HCT116 (cell line): ENCODE measurements around the gene SNORC. TPM values are rescaled to one million over a fixed set of nuclear protein-coding genes. Genes with fewer than 3 reads are reported as not detected.

ENCODE experiments used
- ATAC-seq: fragments of 200-7000 bp; cut with Tn5 transposase; 2 replicates; pipeline ENCODE4 v1.9.1; 2020; ENCODE audit warnings: mild to moderate bottlenecking, moderate library complexity
- BruUV-seq: library from RNA; stranded (reverse); fragments of 400-500 nt; replicated peaks from 2 replicates; lab custom pipeline; 2021; lab: Mats Ljungman, UMichigan
- CTCF ChIA-PET: fragments of 300-600 bp; sonication (Branson Sonifier 250); formaldehyde crosslinking; loops from one replicate; lab custom pipeline; 2021; ENCODE audit warnings: antibody characterized with exemption; lab: Charles Lee
- POLR2A ChIA-PET: fragments of 300-600, 350-600 bp; sonication (Branson Sonifier 250); formaldehyde crosslinking; loops from one replicate; lab custom pipeline; 2021; ENCODE audit warnings: antibody characterized with exemption; lab: Charles Lee
- RAD21 ChIA-PET, 2 experiments: fragments of 300-600 bp; sonication (Branson Sonifier 250); formaldehyde crosslinking; loops; one replicate each; lab custom pipeline; 2023; ENCODE audit warnings: low total read pairs in 2 of 2; ENCODE audit not compliant: uncharacterized antibody in 2 of 2, unreplicated experiment in 2 of 2, low non-redundant PET in 1 of 2; lab: Charles Lee
- DNase-seq: peaks from one replicate; pipeline ENCODE4 v3.0.0-alpha.2; 2010; ENCODE audit warnings: low read depth, low spot score
- H2AFZ ChIP-seq: fragments of 200-600 bp; shearing (Covaris generic), sonication (generic); 2 replicates; pipeline ENCODE4 v1.6.1; 2017; ENCODE audit warnings: low read depth, mixed run types, mixed read lengths, antibody characterized with exemption, low read length; ENCODE audit not compliant: poor library complexity, severe bottlenecking
- H3K27ac ChIP-seq: 2 replicates; pipeline ENCODE4 v1.5.1; 2012; ENCODE audit warnings: low read depth, low read length
- H3K27me3 ChIP-seq: fragments of 200-600 bp; sonication (generic); 2 replicates; pipeline ENCODE4 v1.6.1; 2016; ENCODE audit warnings: mixed run types, low read length, mixed read lengths; ENCODE audit not compliant: insufficient read depth
- H3K36me3 ChIP-seq, 2 experiments: fragments of 200-500 bp in 1 of 2; fragments of 200-600 bp in 1 of 2; sonication (Bioruptor generic) in 1 of 2; sonication (generic) in 1 of 2; 2 replicates each; pipeline versions ENCODE4 v1.5.1 to v1.6.1; 2014 to 2016; ENCODE audit warnings: low read length in 2 of 2, inconsistent platforms in 1 of 2, mixed read lengths in 1 of 2, mixed run types in 1 of 2; ENCODE audit not compliant: insufficient read depth in 2 of 2, control insufficient read depth in 1 of 2
- H3K4me1 ChIP-seq, 2 experiments: fragments of 200-600 bp in 1 of 2; sonication (generic) in 1 of 2; 2 replicates each; pipeline versions ENCODE4 v1.5.1 to v1.6.1; 2012 to 2017; ENCODE audit warnings: low read length in 2 of 2, inconsistent platforms in 1 of 2, mild to moderate bottlenecking in 1 of 2, mixed read lengths in 1 of 2, mixed run types in 1 of 2, moderate library complexity in 1 of 2; ENCODE audit not compliant: insufficient read depth in 2 of 2, control insufficient read depth in 1 of 2
- H3K4me2 ChIP-seq: fragments of 200-600 bp; sonication (generic); 2 replicates; pipeline ENCODE4 v1.6.1; 2017; ENCODE audit warnings: mixed run types, low read length, mixed read lengths
- H3K4me3 ChIP-seq, 2 experiments: fragments of 200-600 bp in 1 of 2; sonication (generic) in 1 of 2; replicated peaks in 1 of 2; 2 replicates each; pipeline ENCODE4 v1.5.1; 2011 to 2016; ENCODE audit warnings: low read length in 2 of 2, control low read depth in 1 of 2, low read depth in 1 of 2, mild to moderate bottlenecking in 1 of 2, mixed read lengths in 1 of 2, mixed run types in 1 of 2
- H3K79me2 ChIP-seq: fragments of 200-600 bp; sonication (generic); 2 replicates; pipeline ENCODE4 v1.6.1; 2017; ENCODE audit warnings: mild to moderate bottlenecking, mixed run types, low read length, moderate library complexity, mixed read lengths; ENCODE audit not compliant: insufficient read depth
- H3K9ac ChIP-seq: fragments of 200-600 bp; sonication (generic); 2 replicates; pipeline ENCODE4 v1.6.1; 2016; ENCODE audit warnings: low read length, mixed read lengths
- H3K9me2 ChIP-seq: fragments of 200-600 bp; sonication (generic), shearing (Covaris generic); 2 replicates; pipeline ENCODE4 v1.6.1; 2017; ENCODE audit warnings: mixed run types, mild to moderate bottlenecking, moderate library complexity; ENCODE audit not compliant: insufficient read depth
- H3K9me3 ChIP-seq, 2 experiments: fragments of 200-500 bp in 1 of 2; fragments of 200-600 bp in 1 of 2; sonication (Bioruptor generic) in 1 of 2; sonication (generic) in 1 of 2; 2 replicates each; pipeline ENCODE4 v1.6.1; 2014 to 2017; ENCODE audit warnings: low read length in 2 of 2, mixed read lengths in 2 of 2, inconsistent platforms in 1 of 2, low read depth in 1 of 2, mild to moderate bottlenecking in 1 of 2, mixed run types in 1 of 2, moderate library complexity in 1 of 2; ENCODE audit not compliant: control insufficient read depth in 1 of 2, insufficient read depth in 1 of 2
- H4K20me1 ChIP-seq: fragments of 200-600 bp; sonication (generic), shearing (Covaris generic); 2 replicates; pipeline ENCODE4 v1.6.1; 2017; ENCODE audit warnings: mixed run types, mild to moderate bottlenecking, moderate library complexity; ENCODE audit not compliant: insufficient read depth
- ATF3 ChIP-seq: IDR thresholded peaks from 2 replicates; pipeline ENCODE4 v1.6.1; 2012
- CEBPB ChIP-seq: IDR thresholded peaks from 2 replicates; pipeline ENCODE4 v1.6.1; 2012; ENCODE audit warnings: low read depth
- ELF1 ChIP-seq: IDR thresholded peaks from 2 replicates; pipeline ENCODE4 v1.6.1; 2012; ENCODE audit warnings: low read depth, borderline replicate concordance
- EZH2 ChIP-seq: fragments of 200-600 bp; sonication (generic); IDR thresholded peaks from 2 replicates; pipeline ENCODE4 v1.6.1; 2017; ENCODE audit warnings: antibody characterized with exemption, mixed run types
- EZH2phosphoT487 ChIP-seq: fragments of 200-600 bp; IDR thresholded peaks from 2 replicates; pipeline ENCODE4 v1.6.1; 2018; ENCODE audit warnings: antibody characterized with exemption, borderline replicate concordance
- FOSL1 ChIP-seq: IDR thresholded peaks from 2 replicates; pipeline ENCODE4 v1.6.1; 2012; ENCODE audit warnings: low read depth
- JUND ChIP-seq: IDR thresholded peaks from 2 replicates; pipeline ENCODE4 v1.6.1; 2012
- RAD21 ChIP-seq: IDR thresholded peaks from 2 replicates; pipeline ENCODE4 v1.6.1; 2012; ENCODE audit warnings: low read depth, mild to moderate bottlenecking
- REST ChIP-seq: IDR thresholded peaks from 2 replicates; pipeline ENCODE4 v1.6.1; 2012; ENCODE audit warnings: low read depth
- SIN3A ChIP-seq: IDR thresholded peaks from 2 replicates; pipeline ENCODE4 v1.6.1; 2012; ENCODE audit warnings: low read depth
- SP1 ChIP-seq: IDR thresholded peaks from 2 replicates; pipeline ENCODE4 v1.6.1; 2012; ENCODE audit warnings: low read depth
- SRF ChIP-seq: IDR thresholded peaks from 2 replicates; pipeline ENCODE4 v1.6.1; 2012; ENCODE audit warnings: low read depth
- TCF7L2 ChIP-seq: IDR thresholded peaks from 2 replicates; pipeline ENCODE4 v1.7.0; 2011; ENCODE audit warnings: borderline replicate concordance, inconsistent platforms; ENCODE audit not compliant: insufficient read depth, insufficient read length; ENCODE audit errors: extremely low read depth
- YY1 ChIP-seq: IDR thresholded peaks from 2 replicates; pipeline ENCODE4 v1.6.1; 2011; ENCODE audit warnings: low read length, low read depth, moderate library complexity, mild to moderate bottlenecking; ENCODE audit not compliant: insufficient replicate concordance; ENCODE audit errors: extremely low read depth
- ZFX ChIP-seq: fragments of 450-650 bp; IDR thresholded peaks from 2 replicates; pipeline ENCODE4 v1.6.1; 2017
- intact Hi-C: fragments of 100-400 bp; cut with micrococcal nuclease; formaldehyde crosslinking; loops from 2 replicates; pipeline ENCODE4 v1.10.0; 2022
- total RNA-seq: library from RNA; stranded (reverse); gene quantifications from one replicate; pipeline ENCODE4 v1.2.1, GENCODE V29; 2021; ENCODE audit not compliant: unreplicated experiment
- TF ChIP-seq, protein P1 (sequence below): IDR thresholded peaks from 2 replicates; pipeline ENCODE4 v1.6.1; 2011; ENCODE audit warnings: mild to moderate bottlenecking, low read length, moderate library complexity; ENCODE audit not compliant: insufficient replicate concordance; ENCODE audit errors: extremely low read depth

The SNORC gene
- total RNA-seq, 1 experiment from 2014 or later: 14.0 TPM

DNA sequence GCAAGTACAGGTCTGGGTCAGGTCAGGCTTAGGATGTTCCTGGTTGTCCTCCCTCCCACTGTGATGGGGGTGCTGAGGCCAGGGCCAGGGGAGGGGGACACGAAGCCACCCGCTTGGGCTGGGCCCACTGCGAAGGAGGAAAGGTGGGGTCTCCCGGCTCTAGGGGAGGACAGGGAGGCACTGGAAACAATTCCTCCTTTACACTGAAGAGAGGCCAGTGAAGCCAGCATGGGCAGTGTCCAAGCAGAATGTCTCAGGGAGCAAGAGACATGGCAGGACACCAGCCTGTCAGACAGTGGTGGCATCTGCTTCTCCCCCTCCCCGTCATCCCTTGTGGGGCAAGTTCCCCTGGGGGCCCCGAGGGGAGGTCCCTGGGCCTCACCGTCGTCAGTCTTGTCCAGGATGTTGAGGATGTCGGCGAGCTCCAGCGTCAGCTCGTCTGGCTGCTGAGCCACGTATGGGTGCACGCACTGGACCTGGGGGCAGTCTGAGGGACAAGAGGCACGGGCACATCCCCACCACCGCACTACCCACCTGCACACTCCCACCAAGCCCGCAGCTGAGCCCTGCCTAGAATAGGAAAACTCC is 10.8 kb downstream of the SNORC start:
- TF ChIP-seq JUND: no peak
- no peak for TF ChIP-seq SP1
- intact Hi-C loops: no loop called here
- Histone ChIP-seq H3K4me3 (no peak overlapping the region), H3K36me3 (0 out of 4 replicates have a peak, but pooled peaks cover 0 to 3% of the 10 kb centered on the region in 2 experiments), H3K79me2 (no peaks in the 10 kb centered on the region), H4K20me1 (no peaks in the 10 kb centered on the region), H2AFZ (no peak overlapping the region), H3K27ac (no peak overlapping the region), H3K4me1 (no peaks in the 10 kb centered on the region), H3K4me2 (no peak overlapping the region), H3K9ac (no peak overlapping the region), H3K9me3 (no peaks in the 10 kb centered on the region), H3K27me3 (no peaks in the 10 kb centered on the region), H3K9me2 (no peaks in the 10 kb centered on the region)
- ChIA-PET RAD21 (no interaction called here), POLR2A (interaction anchor here (1.4 kb wide), 1 partner anchor 10 kb away, joined by 5 read pairs; no protein-coding TSS in a partner anchor), CTCF (no interaction called here)
- BruUV-seq: no TSS peak
- DNase-seq: no peak
- no peak for ATAC-seq

DNA sequence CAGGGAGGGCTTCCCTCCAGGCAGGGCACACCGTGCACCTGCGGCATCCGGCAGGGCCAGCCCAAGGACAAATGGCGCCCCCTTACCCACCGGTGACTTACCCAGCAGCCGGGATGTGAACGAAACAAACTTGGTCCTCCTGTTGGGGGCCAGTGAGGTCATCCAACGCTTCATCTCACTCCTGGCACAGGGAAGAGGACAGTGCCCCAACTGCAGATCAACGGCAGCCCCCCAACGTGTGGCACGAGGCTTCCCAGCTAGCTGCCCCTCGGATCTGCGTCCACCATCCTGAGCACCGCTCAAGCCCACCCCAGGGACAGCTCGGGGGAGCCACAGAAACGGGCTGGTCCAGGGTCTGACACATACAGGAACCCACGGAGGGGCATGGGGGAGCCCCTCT is 12.0 kb downstream of the SNORC start:
- Histone ChIP-seq H3K4me1 (no peaks in the 10 kb centered on the region), H3K9me3 (no peaks in the 10 kb centered on the region), H3K9me2 (no peaks in the 10 kb centered on the region), H3K9ac (no peak overlapping the region), H3K4me2 (no peak overlapping the region), H3K27ac (no peak overlapping the region), H3K27me3 (no peaks in the 10 kb centered on the region), H3K4me3 (no peak overlapping the region), H4K20me1 (no peaks in the 10 kb centered on the region), H3K36me3 (0 out of 4 replicates have a peak, but pooled peaks cover 0 to 3% of the 10 kb centered on the region in 2 experiments), H3K79me2 (no peaks in the 10 kb centered on the region), H2AFZ (no peak overlapping the region)
- DNase-seq (no peak), ATAC-seq (no peak)
- POLR2A ChIA-PET: interaction anchor here (1.2 kb wide), 1 partner anchor 9 kb away, joined by 4 read pairs; no protein-coding TSS in a partner anchor
- RAD21 ChIA-PET: no interaction called here
- BruUV-seq: no TSS peak
- CTCF ChIA-PET: no interaction called here
- intact Hi-C loops: no loop called here
- TF ChIP-seq FOSL1 (no peak), JUND (no peak), SIN3A (no peak), REST (no peak), SRF (no peak), YY1 (no peak), ELF1 (no peak), ZFX (no peak), EZH2 (no peak), CEBPB (no peak), ATF3 (no peak), RAD21 (no peak), TCF7L2 (no peak), EZH2phosphoT487 (no peak)
- TF ChIP-seq, protein P1, sequence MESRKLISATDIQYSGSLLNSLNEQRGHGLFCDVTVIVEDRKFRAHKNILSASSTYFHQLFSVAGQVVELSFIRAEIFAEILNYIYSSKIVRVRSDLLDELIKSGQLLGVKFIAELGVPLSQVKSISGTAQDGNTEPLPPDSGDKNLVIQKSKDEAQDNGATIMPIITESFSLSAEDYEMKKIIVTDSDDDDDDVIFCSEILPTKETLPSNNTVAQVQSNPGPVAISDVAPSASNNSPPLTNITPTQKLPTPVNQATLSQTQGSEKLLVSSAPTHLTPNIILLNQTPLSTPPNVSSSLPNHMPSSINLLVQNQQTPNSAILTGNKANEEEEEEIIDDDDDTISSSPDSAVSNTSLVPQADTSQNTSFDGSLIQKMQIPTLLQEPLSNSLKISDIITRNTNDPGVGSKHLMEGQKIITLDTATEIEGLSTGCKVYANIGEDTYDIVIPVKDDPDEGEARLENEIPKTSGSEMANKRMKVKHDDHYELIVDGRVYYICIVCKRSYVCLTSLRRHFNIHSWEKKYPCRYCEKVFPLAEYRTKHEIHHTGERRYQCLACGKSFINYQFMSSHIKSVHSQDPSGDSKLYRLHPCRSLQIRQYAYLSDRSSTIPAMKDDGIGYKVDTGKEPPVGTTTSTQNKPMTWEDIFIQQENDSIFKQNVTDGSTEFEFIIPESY: no peak
